Lower leg skin (tissue), 3 donors: ENCODE measurements around the gene ANKRD23.
"Not testable (repeated sequence)": the region's sequence is repeated elsewhere in the genome, so short reads cannot be mapped to it uniquely, and the experiment has no call there.

Experiments
- POLR2A ChIP-seq, 2 donors: fragments of 450-650 bp; IDR thresholded peaks; one replicate each; pipeline ENCODE4 v1.6.1; 2016 to 2017; ENCODE audit warnings: antibody characterized with exemption in 2 of 2, mild to moderate bottlenecking in 1 of 2, moderate library complexity in 1 of 2
- TF ChIP-seq, protein P1 (sequence below), 3 donors: fragments of 450-650 bp; IDR thresholded peaks; one replicate each; pipeline ENCODE4 v1.5.1; 2016; ENCODE audit warnings: antibody characterized with exemption in 3 of 3, mild to moderate bottlenecking in 3 of 3, moderate library complexity in 2 of 3

DNA sequence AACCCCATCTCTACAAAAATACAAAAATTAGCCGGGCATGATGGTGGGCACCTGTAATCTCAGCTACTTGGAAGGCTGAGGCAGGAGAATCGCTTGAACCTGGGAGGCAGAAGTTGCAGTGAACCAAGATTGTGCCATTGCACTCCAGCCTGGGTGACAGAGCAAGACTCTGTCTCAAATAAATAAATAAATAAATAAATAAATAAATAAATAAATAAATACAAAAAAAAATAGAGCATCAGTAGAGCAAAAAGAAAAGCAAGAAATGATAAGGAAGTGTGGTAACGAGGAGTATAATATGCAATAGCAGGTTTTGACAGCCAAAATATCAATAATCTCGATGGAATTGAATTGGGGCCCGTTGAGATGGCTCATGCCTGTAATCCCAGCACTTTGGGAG lies 45.7 kb upstream of the ANKRD23 start:
- not testable (repeated sequence) for TF ChIP-seq POLR2A (IDR thresholded peaks at IDR 0.05)
- TF ChIP-seq, protein P1, sequence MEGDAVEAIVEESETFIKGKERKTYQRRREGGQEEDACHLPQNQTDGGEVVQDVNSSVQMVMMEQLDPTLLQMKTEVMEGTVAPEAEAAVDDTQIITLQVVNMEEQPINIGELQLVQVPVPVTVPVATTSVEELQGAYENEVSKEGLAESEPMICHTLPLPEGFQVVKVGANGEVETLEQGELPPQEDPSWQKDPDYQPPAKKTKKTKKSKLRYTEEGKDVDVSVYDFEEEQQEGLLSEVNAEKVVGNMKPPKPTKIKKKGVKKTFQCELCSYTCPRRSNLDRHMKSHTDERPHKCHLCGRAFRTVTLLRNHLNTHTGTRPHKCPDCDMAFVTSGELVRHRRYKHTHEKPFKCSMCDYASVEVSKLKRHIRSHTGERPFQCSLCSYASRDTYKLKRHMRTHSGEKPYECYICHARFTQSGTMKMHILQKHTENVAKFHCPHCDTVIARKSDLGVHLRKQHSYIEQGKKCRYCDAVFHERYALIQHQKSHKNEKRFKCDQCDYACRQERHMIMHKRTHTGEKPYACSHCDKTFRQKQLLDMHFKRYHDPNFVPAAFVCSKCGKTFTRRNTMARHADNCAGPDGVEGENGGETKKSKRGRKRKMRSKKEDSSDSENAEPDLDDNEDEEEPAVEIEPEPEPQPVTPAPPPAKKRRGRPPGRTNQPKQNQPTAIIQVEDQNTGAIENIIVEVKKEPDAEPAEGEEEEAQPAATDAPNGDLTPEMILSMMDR (IDR thresholded peaks at IDR 0.05): not testable (repeated sequence)
